Epithelial cell of prostate (primary cell): ENCODE data around the gene FRS2.
"Not testable (repeated sequence)": the region's sequence is repeated elsewhere in the genome, so short reads cannot be mapped to it uniquely, and the experiment has no call there.

Source experiments
- DNase-seq: peaks from one replicate; pipeline ENCODE4 v3.0.0-alpha.2; 2011; ENCODE audit warnings: low read depth, low spot score
- H3K27ac ChIP-seq: fragments of 450-650 bp; 2 replicates; pipeline ENCODE4 v1.5.1; 2017; ENCODE audit warnings: mild to moderate bottlenecking

FRS2 gene

DNA sequence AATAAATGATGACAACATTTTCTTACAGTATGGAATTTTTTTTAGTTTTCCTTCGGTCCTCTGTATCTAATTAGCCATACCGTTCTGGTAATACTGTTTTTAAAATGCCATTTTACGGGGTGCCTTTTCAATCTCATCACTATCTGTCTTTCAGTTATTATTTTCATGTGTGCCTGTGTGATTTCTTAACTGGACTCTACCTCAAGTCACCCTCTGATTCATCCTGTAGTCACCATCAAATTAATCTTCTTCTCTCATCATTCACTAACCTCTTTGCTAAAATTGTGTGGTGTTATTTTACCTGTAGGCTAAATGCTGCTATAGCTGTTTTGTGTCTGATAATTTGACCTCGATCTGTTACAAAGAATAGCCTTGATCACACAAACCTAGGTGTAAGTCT lies 99.0 kb downstream of the FRS2 start:
- DNase-seq: no peak
- H3K27ac ChIP-seq: no peak overlapping the region

DNA sequence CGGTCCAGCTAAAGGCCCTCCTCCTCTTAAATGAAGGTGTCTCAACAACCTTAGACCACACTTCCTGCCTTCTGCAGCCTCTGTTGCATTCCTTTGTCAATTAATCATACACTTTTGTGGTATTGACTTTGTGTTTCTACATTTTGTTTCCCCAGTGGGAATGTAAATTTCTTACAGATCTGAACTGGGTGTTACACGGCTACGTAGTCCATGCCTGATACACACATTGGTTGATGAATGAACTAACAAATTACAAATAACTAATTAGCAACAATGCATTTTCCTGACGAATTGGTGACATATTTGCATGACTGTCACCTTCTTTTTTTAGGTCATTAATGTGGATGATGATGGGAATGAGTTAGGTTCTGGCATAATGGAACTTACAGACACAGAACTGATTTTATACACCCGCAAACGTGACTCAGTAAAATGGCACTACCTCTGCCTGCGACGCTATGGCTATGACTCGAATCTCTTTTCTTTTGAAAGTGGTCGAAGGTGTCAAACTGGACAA lies 99.9 kb downstream of the FRS2 start:
- peak; percentile 33 for DNase-seq
- H3K27ac ChIP-seq: no peak overlapping the region

DNA sequence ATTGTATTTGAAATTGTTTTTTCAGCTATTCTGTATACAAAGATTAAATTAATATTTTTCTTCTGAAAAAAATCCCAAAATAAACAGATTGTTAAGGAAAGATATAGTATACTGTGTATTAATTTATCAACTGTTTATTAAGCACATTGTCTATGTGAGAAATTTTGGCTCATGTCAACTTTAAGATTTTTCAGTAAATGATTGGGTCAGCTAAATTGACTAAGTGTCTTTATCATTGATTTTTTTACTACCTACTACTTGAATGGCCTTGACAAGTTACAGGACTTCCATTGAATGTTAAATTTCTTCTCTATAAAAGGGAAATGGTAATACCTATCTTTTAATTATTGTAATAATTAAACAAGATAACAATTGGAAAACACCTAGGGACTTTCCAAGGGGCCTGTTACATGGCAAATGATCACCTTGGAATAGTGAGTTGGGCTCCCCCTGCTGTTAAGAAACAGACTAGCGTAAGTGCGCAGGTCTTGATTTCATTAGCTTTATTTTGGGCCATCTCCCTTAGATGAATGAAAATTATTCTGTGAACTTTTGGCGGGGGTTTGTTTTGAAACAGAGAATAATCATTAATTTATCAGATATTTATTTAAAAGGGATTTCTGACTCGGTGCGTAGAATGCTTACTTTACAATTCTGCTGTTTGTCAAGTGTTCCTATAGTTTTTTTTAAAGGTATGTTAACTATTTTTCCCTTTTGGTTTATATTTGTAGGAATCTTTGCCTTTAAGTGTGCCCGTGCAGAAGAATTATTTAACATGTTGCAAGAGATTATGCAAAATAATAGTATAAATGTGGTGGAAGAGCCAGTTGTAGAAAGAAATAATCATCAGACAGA lies 100.6 kb downstream of the FRS2 start:
- H3K27ac ChIP-seq: no peak overlapping the region
- DNase-seq: peak; percentile 39

DNA sequence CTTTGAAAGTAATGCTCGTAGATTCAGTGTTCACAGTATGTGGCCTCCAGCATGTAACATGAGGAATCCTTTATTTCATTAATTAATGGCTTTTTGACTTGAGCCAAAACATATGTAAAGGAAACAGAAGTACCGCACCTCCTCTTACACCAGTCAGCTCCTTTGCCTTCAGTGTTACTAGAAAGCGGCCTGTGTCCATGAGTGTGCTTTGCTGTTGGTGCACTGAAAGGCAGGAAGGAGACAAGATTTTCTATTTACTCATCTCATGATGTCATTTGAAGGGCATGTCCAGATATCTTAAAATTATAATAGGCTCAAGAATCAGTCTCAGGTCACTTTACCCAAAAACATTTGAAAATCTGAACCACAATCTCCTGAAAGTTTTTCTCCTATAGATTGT lies 105.2 kb downstream of the FRS2 start:
- H3K27ac ChIP-seq: no peak overlapping the region
- DNase-seq: no peak

DNA sequence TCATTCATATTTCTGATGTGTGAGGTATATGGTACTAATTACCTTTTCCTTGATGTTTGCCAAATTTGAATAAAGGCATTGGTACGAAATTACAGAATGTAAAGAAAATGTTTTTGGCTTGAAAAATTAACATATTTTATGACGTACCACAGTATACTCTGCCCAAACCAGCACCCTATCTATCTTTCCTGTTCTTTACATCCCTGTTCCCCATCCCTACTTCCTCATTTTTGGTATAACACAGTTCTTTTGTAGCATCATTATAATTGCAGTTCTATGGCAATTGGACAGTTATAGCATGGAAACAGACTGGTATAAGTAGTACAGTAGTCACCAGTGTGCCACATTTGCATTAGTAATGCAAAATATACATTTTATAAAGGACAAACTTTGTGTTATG lies 108.1 kb downstream of the FRS2 start:
- H3K27ac ChIP-seq: no peak overlapping the region
- no peak for DNase-seq

DNA sequence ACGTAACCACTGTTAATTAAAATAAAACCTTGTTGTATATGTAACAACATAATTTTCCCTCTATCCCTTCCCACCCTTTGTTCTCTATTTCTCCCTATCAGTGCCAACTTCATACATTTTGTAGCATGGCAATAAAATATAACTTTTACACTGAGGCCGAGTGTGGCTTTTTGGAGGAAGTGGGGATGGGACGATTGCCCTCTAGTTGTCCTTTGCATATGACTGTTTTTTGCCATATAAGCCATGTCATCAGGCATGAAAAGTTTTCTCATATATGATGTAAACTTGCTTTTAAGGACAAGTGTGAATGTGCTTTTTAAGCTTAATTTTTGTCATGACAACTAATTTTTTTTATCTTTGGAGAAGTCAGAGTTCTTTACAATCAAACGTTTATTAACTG lies 108.8 kb downstream of the FRS2 start:
- no peak for DNase-seq
- H3K27ac ChIP-seq: no peak overlapping the region

DNA sequence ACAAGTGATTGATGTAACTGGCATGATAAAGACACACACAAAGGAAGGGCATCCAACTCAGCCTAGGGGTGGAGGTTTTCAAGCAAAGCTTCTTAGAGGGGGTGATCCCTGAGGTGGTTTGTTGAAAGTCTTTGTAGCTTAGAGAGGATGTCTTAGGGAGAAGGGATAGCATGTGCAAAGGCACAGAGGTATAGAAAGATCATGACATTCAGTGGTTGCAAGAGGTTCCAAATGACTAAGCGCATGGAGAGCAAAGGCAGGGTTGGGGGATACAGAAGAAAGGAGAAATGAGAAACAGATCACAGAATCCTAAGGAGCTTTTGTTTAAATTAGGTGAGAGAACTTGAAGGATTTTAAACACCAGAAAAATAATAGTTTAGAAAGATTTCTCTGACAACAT lies 109.9 kb downstream of the FRS2 start:
- DNase-seq: no peak
- H3K27ac ChIP-seq: no peak overlapping the region

DNA sequence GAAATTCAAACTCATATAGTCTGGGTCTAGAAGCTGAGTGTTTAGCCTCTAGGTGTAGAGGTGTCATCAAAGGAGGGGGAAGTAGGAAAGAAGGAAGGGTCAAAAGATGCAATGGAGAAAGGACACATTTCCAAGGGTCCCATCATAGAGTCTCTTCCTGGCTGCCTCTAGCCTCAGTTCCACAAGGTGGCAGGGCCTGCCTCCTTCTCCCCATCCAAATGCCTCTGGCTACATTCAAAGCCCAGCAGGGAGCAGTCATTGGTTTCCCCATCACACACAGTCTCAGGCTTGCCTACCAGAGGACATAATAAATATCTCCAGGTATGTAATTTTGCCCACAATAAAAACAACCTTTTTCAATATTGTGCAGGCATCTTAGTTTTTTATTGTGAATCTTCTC lies 113.0 kb downstream of the FRS2 start:
- DNase-seq: no peak
- H3K27ac ChIP-seq: no peak overlapping the region

DNA sequence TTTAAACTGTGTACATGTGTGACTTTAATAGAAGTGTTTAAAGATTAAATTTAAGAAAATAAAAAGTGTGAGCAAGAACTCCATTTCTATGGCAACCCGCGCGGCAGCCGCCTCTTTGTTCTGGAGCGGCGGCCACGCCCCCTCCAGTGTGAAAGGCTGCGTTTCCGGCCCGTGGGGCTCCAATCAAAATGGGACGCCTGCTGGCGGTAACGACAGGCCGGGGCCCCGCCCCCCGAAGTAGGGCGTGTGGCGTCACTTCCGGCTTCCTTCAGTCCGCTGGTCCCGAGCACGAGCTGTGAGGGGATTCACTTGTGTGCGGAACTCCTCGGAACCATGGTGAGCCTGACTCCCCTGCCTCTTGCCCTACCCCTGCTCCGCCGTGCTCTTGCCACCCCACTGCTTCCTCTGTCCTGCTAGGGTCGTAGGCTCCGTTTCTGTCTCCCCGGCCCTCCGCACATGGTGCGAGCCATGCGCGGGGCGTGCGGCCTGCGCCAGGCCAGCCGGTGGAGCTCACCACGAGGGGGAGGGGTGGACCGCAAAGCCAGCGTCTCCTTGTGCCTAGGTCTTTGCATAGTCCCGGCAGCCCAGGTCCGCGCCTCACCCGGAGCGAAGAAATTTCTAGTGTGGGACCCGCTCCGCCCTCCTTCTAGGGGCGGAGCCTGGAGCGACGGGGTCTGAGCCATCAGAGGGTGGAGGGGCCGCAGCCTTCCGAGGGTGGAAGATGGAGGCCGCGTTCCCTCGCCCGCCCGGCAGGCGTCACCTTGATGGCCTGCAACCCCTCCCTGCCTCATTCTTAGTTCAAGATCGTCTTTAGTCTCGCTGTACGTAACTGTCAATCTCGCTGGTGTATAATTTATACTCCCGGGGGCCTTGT lies 115.2 kb downstream of the FRS2 start, which contains the start of gene CCT2:
Gene CCT2, plus strand, starts transcription at position 271 of the 874 bp plus-strand sequence. Its CDS starts 63 bp downstream, at position 334.
- DNase-seq: peak; percentile 66

DNA sequence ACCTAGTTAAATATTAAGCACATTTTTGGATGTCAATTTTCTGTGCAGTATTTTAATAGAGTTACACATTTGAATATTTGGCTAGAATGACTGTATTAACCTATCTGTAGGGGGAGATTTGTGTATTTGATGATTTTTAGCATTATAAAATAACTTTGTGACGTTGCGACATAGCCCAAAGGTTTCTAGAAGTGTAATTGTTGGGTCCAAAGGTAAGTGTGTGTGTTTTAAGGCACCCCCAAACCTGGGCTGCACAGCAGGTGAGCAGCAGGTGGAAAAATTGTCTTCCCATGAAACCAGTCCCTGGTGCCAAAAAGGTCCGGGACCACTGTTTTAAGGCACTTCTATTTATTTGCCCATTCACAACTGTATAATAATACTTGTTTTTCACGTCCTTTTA lies 118.3 kb downstream of the FRS2 start:
- no peak overlapping the region for H3K27ac ChIP-seq

More for the DNA sequence above, 115.2 kb downstream of the FRS2 start, which contains the start of gene CCT2:
- peak within 1 kb of the TSS; percentile 64 for H3K27ac ChIP-seq

DNA sequence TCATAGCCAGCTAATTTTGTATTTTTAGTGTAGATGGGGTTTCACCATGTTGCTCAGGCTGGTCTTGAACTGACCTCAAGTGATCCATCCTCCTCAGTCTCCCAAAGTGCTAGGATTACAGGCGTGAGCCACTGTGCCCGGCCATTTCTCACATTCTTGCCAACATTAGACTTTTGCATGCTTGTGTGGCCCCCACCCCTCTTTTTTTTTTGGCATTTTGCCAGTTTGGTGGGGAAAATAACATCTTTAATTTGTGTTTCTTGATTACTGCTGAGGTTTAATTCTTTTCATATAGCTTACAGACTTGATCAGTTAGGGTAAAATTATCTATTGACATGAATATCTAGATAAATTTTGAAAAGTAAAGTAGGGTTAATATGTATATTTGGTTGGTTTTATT lies 118.9 kb downstream of the FRS2 start:
- no peak for DNase-seq
- no peak overlapping the region for H3K27ac ChIP-seq

More for the DNA sequence above, 118.3 kb downstream of the FRS2 start:
- no peak for DNase-seq

DNA sequence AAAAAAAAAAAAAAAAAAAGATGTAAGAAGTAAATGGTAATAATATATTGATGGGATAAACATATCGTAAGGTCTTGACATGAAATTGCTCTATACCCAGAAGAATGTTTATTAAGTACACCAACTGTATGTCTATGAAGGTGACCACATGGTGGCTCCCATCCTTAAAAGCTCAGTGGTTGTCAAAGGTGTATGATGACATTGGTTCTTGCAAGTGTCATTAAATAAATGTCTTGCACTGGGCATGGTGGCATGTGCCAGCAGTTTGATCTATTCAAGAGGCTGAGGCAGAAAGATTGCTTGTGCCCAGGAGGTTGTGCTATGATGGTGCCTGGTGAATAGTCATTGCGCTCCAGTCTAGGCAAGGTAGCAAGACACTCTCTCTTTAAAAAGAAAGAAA lies 125.5 kb downstream of the FRS2 start:
- no peak overlapping the region for H3K27ac ChIP-seq
- DNase-seq: no peak

DNA sequence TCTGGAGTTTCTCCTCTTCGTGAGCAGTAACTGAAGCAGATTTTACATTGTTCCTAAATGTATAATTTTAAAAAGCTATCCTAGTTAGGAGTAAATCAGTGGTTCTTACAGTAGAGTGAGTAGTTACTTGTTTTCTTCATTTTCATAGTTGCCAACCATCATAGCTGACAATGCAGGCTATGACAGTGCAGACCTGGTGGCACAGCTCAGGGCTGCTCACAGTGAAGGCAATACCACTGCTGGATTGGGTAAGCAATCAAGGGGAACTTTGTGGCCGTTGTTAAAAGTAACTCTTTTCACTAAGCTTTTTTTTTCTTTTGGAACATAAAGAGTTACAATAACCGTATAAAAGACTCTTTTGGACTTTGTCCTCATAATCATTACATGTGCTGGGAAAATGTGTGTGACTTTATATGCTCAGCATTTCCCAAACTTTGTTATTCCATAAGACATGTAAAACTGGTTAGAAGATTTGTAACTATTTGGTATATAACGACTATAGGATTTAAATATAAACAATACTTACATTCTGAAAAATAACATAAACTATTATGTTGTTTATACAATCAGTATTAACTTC lies 128.1 kb downstream of the FRS2 start:
- DNase-seq: no peak
- H3K27ac ChIP-seq: no peak overlapping the region

DNA sequence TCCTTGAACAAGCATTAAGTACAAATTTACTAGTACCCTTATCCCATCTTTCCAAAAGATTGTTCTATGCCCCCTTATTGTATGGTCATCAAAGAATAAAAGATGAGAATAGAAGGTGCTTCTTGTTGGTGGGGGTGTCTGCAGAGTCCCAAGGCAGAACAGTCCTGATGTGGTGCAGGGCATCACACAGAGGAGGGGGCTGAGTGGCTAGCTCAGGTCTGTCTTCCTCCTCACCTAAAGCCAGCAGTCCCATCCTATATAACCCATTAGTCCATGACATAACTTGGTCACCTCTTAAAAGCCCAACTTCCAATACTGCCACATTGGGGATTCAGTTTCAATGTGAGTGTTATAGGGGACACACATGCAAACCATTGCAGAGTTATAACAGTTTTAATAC lies 130.6 kb downstream of the FRS2 start:
- DNase-seq: no peak
- H3K27ac ChIP-seq: no peak overlapping the region

DNA sequence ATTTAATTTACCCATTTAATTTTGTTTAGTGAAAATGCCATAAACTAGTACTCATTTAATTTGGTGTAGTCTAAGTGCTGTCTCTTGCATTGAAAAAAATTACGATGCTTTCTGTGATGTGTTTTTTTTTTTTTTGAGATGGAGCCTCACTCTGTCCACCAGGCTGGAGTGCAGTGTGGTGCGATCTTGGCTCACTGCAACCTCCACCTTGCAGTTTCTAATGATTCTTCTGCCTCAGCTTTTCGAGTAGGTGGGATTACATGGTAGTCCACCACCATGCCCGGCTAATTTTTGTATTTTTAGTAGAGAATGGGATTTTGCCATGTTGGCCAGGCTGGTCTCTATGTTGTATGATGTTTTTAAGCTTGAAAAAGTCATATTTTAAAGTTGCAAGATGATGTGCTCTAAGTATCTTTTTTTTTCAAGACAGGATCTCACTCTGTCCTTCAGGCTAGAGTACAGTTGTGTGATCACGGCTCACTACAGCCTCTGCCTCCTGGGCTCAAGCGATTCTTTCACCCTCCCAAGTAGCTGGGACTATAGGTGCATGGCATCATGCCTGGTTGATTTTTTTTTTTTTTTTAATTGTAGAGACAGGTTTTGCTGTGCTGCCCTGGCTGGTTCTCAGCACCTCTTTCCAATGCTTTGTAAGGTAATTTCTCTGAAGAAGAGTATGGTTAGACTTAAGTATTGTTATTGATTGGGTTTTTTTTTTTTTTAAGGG lies 131.9 kb downstream of the FRS2 start:
- H3K27ac ChIP-seq: no peak overlapping the region
- DNase-seq: no peak

DNA sequence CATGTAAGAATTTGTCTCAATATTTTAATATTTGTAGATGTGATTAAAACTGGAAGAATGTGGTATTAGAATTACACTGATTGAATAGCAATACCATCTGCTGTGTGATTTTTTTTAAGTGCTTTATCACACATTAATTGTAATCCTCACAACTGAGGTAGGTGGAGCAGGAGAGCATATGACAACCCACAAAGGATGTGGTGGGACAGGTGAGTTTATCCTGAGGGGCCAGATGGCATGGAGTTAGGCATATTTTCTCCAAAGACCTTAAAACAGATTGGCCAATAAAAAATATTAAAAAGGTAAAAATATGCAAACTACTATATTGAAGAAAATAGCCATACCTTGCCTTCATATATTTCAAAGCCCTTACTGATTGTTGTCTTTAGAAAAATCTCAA lies 132.8 kb downstream of the FRS2 start:
- H3K27ac ChIP-seq: no peak overlapping the region
- DNase-seq: no peak

DNA sequence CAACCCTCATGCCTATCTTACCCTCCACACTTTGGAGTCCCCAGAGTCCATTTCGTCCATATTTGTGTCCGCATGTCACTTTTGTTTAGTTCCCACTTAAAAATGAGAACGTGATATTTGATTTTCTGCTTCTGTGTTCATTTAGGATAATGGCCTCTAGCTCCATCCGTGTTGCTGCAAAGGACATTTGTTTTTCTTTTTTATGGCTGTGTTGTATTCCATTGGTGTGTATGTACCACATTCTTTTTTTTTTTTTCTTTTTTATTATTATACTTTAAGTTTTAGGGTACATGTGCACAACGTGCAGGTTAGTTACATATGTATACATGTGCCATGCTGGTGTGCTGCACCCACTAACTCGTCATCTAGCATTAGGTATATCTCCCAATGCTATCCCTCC lies 133.4 kb downstream of the FRS2 start:
- not testable (repeated sequence) for H3K27ac ChIP-seq, DNase-seq

DNA sequence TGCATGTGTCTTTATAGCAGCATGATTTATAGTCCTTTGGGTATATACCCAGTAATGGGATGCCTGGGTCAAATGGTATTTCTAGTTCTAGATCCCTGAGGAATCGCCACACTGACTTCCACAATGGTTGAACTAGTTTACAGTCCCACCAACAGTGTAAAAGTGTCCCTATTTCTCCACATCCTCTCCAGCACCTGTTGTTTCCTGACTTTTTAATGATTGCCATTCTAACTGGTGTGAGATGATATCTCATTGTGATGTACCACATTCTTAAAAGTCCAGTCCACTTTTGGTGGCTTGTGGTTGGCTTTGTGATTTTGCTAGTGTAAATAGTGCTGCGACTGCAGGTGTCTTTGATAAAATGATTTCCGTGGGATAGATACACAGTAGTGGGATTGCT lies 134.1 kb downstream of the FRS2 start:
- not testable (repeated sequence) for H3K27ac ChIP-seq, DNase-seq

DNA sequence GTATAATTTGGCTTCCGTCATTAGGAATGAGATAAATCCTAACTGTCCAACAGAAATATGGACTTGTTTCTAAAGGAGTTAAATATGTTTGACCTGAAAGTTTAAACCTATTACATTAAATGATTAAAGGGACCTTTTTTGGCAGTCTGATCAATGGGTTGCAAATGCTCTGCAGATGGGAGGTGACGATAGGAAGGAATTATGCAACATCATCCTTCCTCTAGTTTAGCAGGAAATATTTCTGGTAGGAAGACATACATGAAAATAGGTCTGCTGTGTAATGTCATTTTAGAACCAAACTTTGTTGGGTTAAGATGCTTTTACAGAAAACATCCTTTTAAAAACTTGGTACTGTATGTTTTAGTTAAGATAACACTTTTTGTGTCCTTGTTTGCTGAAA lies 137.9 kb downstream of the FRS2 start:
- no peak for DNase-seq
- no peak overlapping the region for H3K27ac ChIP-seq

DNA sequence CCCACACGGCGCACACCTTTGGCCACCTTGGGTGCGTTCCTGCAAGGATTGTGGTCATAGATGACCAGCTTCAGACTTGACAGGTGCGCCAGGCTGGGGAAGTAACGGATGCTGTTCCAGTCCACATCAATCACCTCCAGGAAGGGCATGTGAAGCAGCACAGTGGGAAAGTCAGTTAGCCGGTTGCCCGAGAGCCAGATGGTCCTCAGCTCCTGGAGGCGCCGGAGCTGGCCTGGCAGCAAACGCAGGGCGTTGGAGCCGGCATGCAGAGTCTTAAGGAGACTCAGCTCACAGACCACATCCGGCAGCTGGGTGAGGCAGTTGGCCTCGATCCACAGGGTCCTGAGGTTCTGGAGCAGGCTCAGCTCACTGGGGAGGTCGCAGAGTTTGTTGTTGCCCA lies 139.9 kb downstream of the FRS2 start:
- no peak overlapping the region for H3K27ac ChIP-seq
- DNase-seq: no peak
